K562 (cell line): Measurements from ENCODE around the gene PDLIM4. TPM values are rescaled to one million over a fixed set of nuclear protein-coding genes. Genes with fewer than 3 reads are reported as not detected.
A peak's percentile ranks its signal among the peaks of the same experiment; 100 is the strongest.

Experiments
- ARNT ChIP-seq, 2 experiments: fragments of 450-650 bp; IDR thresholded peaks; 2 replicates each; pipeline ENCODE4 v1.6.1; 2016; ENCODE audit warnings: mild to moderate bottlenecking in 1 of 2
- C11orf30 ChIP-seq: fragments of 450-650 bp; IDR thresholded peaks from 2 replicates; pipeline ENCODE4 v1.6.1; 2016; ENCODE audit warnings: low read depth, mild to moderate bottlenecking
- CEBPB ChIP-seq: fragments of 450-650 bp; IDR thresholded peaks from 2 replicates; pipeline ENCODE4 v1.6.1; 2016; ENCODE audit warnings: missing genetic modification characterization, missing compliant biosample characterization
- CTCF ChIP-seq, 3 experiments: IDR thresholded peaks in 2 of 3; conservative IDR thresholded peaks in 1 of 3; 2 replicates each; pipeline ENCODE4 v1.5.1; 2011 to 2012; ENCODE audit warnings: low read length in 3 of 3, mild to moderate bottlenecking in 3 of 3, control low read depth in 2 of 3, improper control_type of control experiment in 1 of 3, inconsistent platforms in 1 of 3, low read depth in 1 of 3, mixed read lengths in 1 of 3, moderate library complexity in 1 of 3; ENCODE audit not compliant: insufficient read depth in 2 of 3
- EP300 ChIP-seq: IDR thresholded peaks from 2 replicates; pipeline ENCODE4 v1.6.1; 2012; ENCODE audit warnings: low read length, improper control_type of control experiment
- FOXA1 ChIP-seq: fragments of 450-650 bp; IDR thresholded peaks from 2 replicates; pipeline ENCODE4 v1.6.1; 2016; ENCODE audit warnings: mild to moderate bottlenecking, borderline replicate concordance
- JUNB ChIP-seq: fragments of 450-650 bp; formaldehyde crosslinking; conservative IDR thresholded peaks from 2 replicates; pipeline ENCODE4 v1.4.0; 2020; ENCODE audit warnings: mild to moderate bottlenecking
- MLX ChIP-seq, 2 experiments: fragments of 450-650 bp in 1 of 2; sonication (generic) in 1 of 2; formaldehyde crosslinking; conservative IDR thresholded peaks; 2 replicates each; pipeline versions ENCODE4 v1.4.0 to v1.8.1; 2020 to 2022; ENCODE audit warnings: mild to moderate bottlenecking in 1 of 2, missing genetic modification reagents in 1 of 2
- NCOA2 ChIP-seq, 2 experiments: fragments of 450-650 bp; IDR thresholded peaks; 2 replicates each; pipeline ENCODE4 v1.6.1; 2018; ENCODE audit warnings: mild to moderate bottlenecking in 2 of 2, moderate library complexity in 1 of 2; ENCODE audit not compliant: partially characterized antibody in 2 of 2
- NFE2 ChIP-seq: IDR thresholded peaks from 2 replicates; pipeline ENCODE4 v1.6.1; 2014; ENCODE audit warnings: antibody characterized with exemption, low read depth
- NR2C1 ChIP-seq, 2 experiments: fragments of 450-650 bp; IDR thresholded peaks; 2 replicates each; pipeline ENCODE4 v1.6.1; 2017; ENCODE audit warnings: mild to moderate bottlenecking in 2 of 2, antibody characterized with exemption in 1 of 2, inconsistent platforms in 1 of 2, missing compliant biosample characterization in 1 of 2, missing genetic modification characterization in 1 of 2
- PPARD ChIP-seq: fragments of 250-450 bp; sonication (Bioruptor Pico); IDR thresholded peaks from 2 replicates; pipeline ENCODE4 v1.8.0; 2022; ENCODE audit warnings: inconsistent platforms, mild to moderate bottlenecking, moderate library complexity
- RBBP5 ChIP-seq: fragments of 200-600 bp; sonication (generic); IDR thresholded peaks from 2 replicates; pipeline ENCODE4 v1.6.1; 2012; ENCODE audit warnings: borderline replicate concordance, mild to moderate bottlenecking, low read length, control low read depth, inconsistent platforms; ENCODE audit not compliant: insufficient read depth, poor library complexity, severe bottlenecking
- SFPQ ChIP-seq: fragments of 200-400 bp; formaldehyde crosslinking; IDR thresholded peaks from 2 replicates; pipeline ENCODE4 v1.6.1; 2017; ENCODE audit warnings: mild to moderate bottlenecking, low read depth, low read length, moderate library complexity
- SIN3B ChIP-seq: fragments of 450-650 bp; IDR thresholded peaks from 2 replicates; pipeline ENCODE4 v1.6.1; 2017; ENCODE audit warnings: low read depth, mild to moderate bottlenecking, moderate library complexity
- SMARCE1 ChIP-seq: fragments of 450-650 bp; IDR thresholded peaks from 2 replicates; pipeline ENCODE4 v1.7.1; 2016; ENCODE audit warnings: mild to moderate bottlenecking
- ZFP30 ChIP-seq: fragments of 250-450 bp; sonication (Bioruptor Pico); IDR thresholded peaks from 2 replicates; pipeline ENCODE4 v1.8.0; 2022; ENCODE audit warnings: moderate library complexity, mild to moderate bottlenecking, inconsistent platforms, borderline replicate concordance
- ZFP91 ChIP-seq: sonication (generic); formaldehyde crosslinking; IDR thresholded peaks from 2 replicates; pipeline ENCODE4 v1.8.0; 2022; ENCODE audit warnings: mild to moderate bottlenecking, missing genetic modification reagents
- ZNF133 ChIP-seq: fragments of 250-450 bp; sonication (Bioruptor Pico); IDR thresholded peaks from 2 replicates; pipeline ENCODE4 v1.4.0; 2020; ENCODE audit warnings: mild to moderate bottlenecking
- ZNF174 ChIP-seq: fragments of 250-450 bp; sonication (Bioruptor Pico); IDR thresholded peaks from 2 replicates; pipeline ENCODE4 v1.4.0; 2020; ENCODE audit warnings: mild to moderate bottlenecking
- ZNF347 ChIP-seq: fragments of 450-650 bp; formaldehyde crosslinking; IDR thresholded peaks from 2 replicates; pipeline ENCODE4 v1.4.0; 2020; ENCODE audit warnings: low read depth, mild to moderate bottlenecking, moderate library complexity
- ZNF436 ChIP-seq: fragments of 250-450, 450-650 bp; sonication (Bioruptor Pico); formaldehyde crosslinking; IDR thresholded peaks from 2 replicates; pipeline ENCODE4 v1.7.0; 2020; ENCODE audit warnings: mild to moderate bottlenecking
- ZNF589 ChIP-seq: fragments of 200-800 bp; sonication (Bioruptor generic); IDR thresholded peaks from 2 replicates; pipeline ENCODE4 v1.6.1; 2016; ENCODE audit warnings: low read depth, missing genetic modification characterization, missing compliant biosample characterization
- polyA plus RNA-seq, 8 experiments: library from polyadenylated mRNA; depleted of rRNA in 4 of 8; stranded (reverse) in 5 of 8; unstranded in 3 of 8; fragments of >200 nt; fragmentation: Nextera tagmentation in 2 of 8; fragmentation: Illumina TruSeq in 1 of 8; extraction: Ambion mirVana in 2 of 8; extraction: Trizol in 1 of 8; gene quantifications; 2 replicates each; pipeline versions ENCODE4 v1.2.1 to v1.2.3, GENCODE V29; 2011 to 2014; ENCODE audit warnings: inconsistent platforms in 1 of 8, missing spikeins in 1 of 8
- total RNA-seq, 7 experiments: library from RNA; depleted of rRNA in 6 of 7; stranded (reverse); fragments of >200 nt in 6 of 7; fragmentation: Illumina TruSeq in 2 of 7; extraction: Trizol in 2 of 7; gene quantifications; 2 replicates each; pipeline versions ENCODE4 v1.2.1 to v1.2.3, GENCODE V29; 2011 to 2021; ENCODE audit warnings: low replicate concordance in 1 of 7

Gene PDLIM4
- total and polyA plus RNA-seq, 9 of the 15 experiments (the other 6 are each of a cell fraction or from before 2014, with no cell fraction given), result 0.28 to 32.8 (median 13.1) TPM

GRCh38 chr5:132313961-132314432 lies 56.5 kb downstream of the PDLIM4 start (continued):
- TF ChIP-seq ARNT (IDR thresholded peaks at IDR 0.05) (0 out of 4 replicates have a peak, but pooled peaks of 1 of the 2 experiments have one; percentile 45), C11orf30 (no peak), ZFP30 (CRISPR knock-in tag) (no peak), SFPQ (no peak), FOXA1 (no peak), PPARD (CRISPR knock-in tag) (no peak), NR2C1 (IDR thresholded peaks at IDR 0.05) (no peak; the same call in 1 of the 2 replicates), NR2C1 (tag; IDR thresholded peaks at IDR 0.05) (peak; percentile 60), ZNF133 (CRISPR knock-in tag) (no peak), ZNF589 (CRISPR knock-in tag) (no peak), CTCF (IDR thresholded peaks at IDR 0.05 in 2 of 3, conservative IDR thresholded peaks at IDR 0.05 in 1 of 3; ENCODE audit: insufficient read depth in 2 of 3, low read depth in 1 of 3, low read length in 3 of 3) (peak in 2 of 3 experiments; percentile 14 to 27; a peak in 1 of 6 replicates), SMARCE1 (peak; percentile 74; the same call in 1 of the 2 replicates), ZNF347 (CRISPR knock-in tag) (no peak), ZNF174 (no peak), MLX (CRISPR knock-in tag; conservative IDR thresholded peaks at IDR 0.05) (no peak), CEBPB (no peak), NFE2 (peak; percentile 14; the same call in 1 of the 2 replicates), ZFP91 (CRISPR knock-in tag) (no peak), NCOA2 (IDR thresholded peaks at IDR 0.05; ENCODE audit: partially characterized antibody in 2 of 2) (peak in 1 of 2 experiments; percentile 56), EP300 (peak; percentile 95), RBBP5 (no peak), JUNB (CRISPR knock-in tag) (no peak), SIN3B (no peak), ZNF436 (CRISPR knock-in tag) (no peak)
